Measurements from ENCODE around the gene SORD.
"Not testable (repeated sequence)": the region's sequence is repeated elsewhere in the genome, so short reads cannot be mapped to it uniquely, and the experiment has no call there.

The SORD gene

GRCh38 chr15:45048794-45049631 lies 26.0 kb downstream of the SORD start:
- no peak for DNase-seq (ENCODE audit: low read depth, low spot score)

GRCh38 chr15:45050587-45050986 lies 27.6 kb downstream of the SORD start:
- TF ChIP-seq SUZ12 (IDR thresholded peaks at IDR 0.05; ENCODE audit: extremely low read depth, insufficient read depth, insufficient read length) (no peak), ZNF274 (IDR thresholded peaks at IDR 0.05; ENCODE audit: low read depth, low read length) (no peak)
- no peak overlapping the region for H3K9ac ChIP-seq (ENCODE audit: insufficient read length, low read depth)
- H3K4me1 ChIP-seq (ENCODE audit: insufficient read depth, insufficient read length): no peaks in the 10 kb centered on the region
- no peak overlapping the region for H3K4me3 ChIP-seq (ENCODE audit: insufficient read length, low read depth)
- H3K27me3 ChIP-seq (ENCODE audit: insufficient read depth, insufficient read length): no peaks in the 10 kb centered on the region
- peaks cover 16% of the 10 kb centered on the region for H3K36me3 ChIP-seq (ENCODE audit: insufficient read depth, insufficient read length, low read length)
- peaks cover 20% of the 10 kb centered on the region for H3K9me3 ChIP-seq (ENCODE audit: insufficient read depth, low read length)
- no peak for DNase-seq (ENCODE audit: low read depth, low spot score)

More at GRCh38 chr15:45048794-45049631, 26.0 kb downstream of the SORD start:
- Histone ChIP-seq H3K9ac (ENCODE audit: insufficient read length, low read depth) (no peak overlapping the region), H3K27me3 (ENCODE audit: insufficient read depth, insufficient read length) (no peaks in the 10 kb centered on the region), H3K36me3 (ENCODE audit: insufficient read depth, insufficient read length, low read length) (peaks cover 16% of the 10 kb centered on the region), H3K4me1 (ENCODE audit: insufficient read depth, insufficient read length) (no peaks in the 10 kb centered on the region), H3K9me3 (ENCODE audit: insufficient read depth, low read length) (peaks cover 20% of the 10 kb centered on the region), H3K4me3 (ENCODE audit: insufficient read length, low read depth) (no peak overlapping the region)
- no peak for TF ChIP-seq ZNF274 (IDR thresholded peaks at IDR 0.05; ENCODE audit: low read depth, low read length)
- TF ChIP-seq SUZ12 (IDR thresholded peaks at IDR 0.05; ENCODE audit: extremely low read depth, insufficient read depth, insufficient read length): no peak
- TF ChIP-seq YY1 (IDR thresholded peaks at IDR 0.05; ENCODE audit: insufficient read depth, insufficient read length): no peak

GRCh38 chr15:45052676-45053075 lies 29.7 kb downstream of the SORD start:
- H3K27me3 ChIP-seq (ENCODE audit: insufficient read depth, insufficient read length); DNase-seq (ENCODE audit: low read depth, low spot score); H3K9ac ChIP-seq (ENCODE audit: insufficient read length, low read depth); H3K4me1 ChIP-seq (ENCODE audit: insufficient read depth, insufficient read length); H3K4me3 ChIP-seq (ENCODE audit: insufficient read length, low read depth): not testable (repeated sequence)
- Histone ChIP-seq H3K9me3 (ENCODE audit: insufficient read depth, low read length) (peaks cover 21% of the 10 kb centered on the region), H3K36me3 (ENCODE audit: insufficient read depth, insufficient read length, low read length) (peaks cover 16% of the 10 kb centered on the region)

GRCh38 chr15:45058690-45059675 lies 36.0 kb downstream of the SORD start:
- not testable (repeated sequence) for DNase-seq (ENCODE audit: low read depth, low spot score); H3K9me3 ChIP-seq (ENCODE audit: insufficient read depth, low read length); H3K36me3 ChIP-seq (ENCODE audit: insufficient read depth, insufficient read length, low read length); H3K27me3 ChIP-seq (ENCODE audit: insufficient read depth, insufficient read length); H3K4me3 ChIP-seq (ENCODE audit: insufficient read length, low read depth); H3K9ac ChIP-seq (ENCODE audit: insufficient read length, low read depth); H3K4me1 ChIP-seq (ENCODE audit: insufficient read depth, insufficient read length)

GRCh38 chr15:45062301-45062700 lies 39.3 kb downstream of the SORD start:
- H3K36me3 ChIP-seq (ENCODE audit: insufficient read depth, insufficient read length, low read length): peaks cover 10% of the 10 kb centered on the region
- not testable (repeated sequence) for DNase-seq (ENCODE audit: low read depth, low spot score); H3K9ac ChIP-seq (ENCODE audit: insufficient read length, low read depth); H3K4me3 ChIP-seq (ENCODE audit: insufficient read length, low read depth); H3K27me3 ChIP-seq (ENCODE audit: insufficient read depth, insufficient read length); H3K9me3 ChIP-seq (ENCODE audit: insufficient read depth, low read length); H3K4me1 ChIP-seq (ENCODE audit: insufficient read depth, insufficient read length)

- Histone ChIP-seq H3K27me3 (ENCODE audit: insufficient read depth, insufficient read length) (no peaks in the 10 kb centered on the region), H3K36me3 (ENCODE audit: insufficient read depth, insufficient read length, low read length) (peaks cover 10% of the 10 kb centered on the region), H3K9me3 (ENCODE audit: insufficient read depth, low read length) (no peaks in the 10 kb centered on the region), H3K4me3 (ENCODE audit: insufficient read length, low read depth) (no peak overlapping the region), H3K9ac (ENCODE audit: insufficient read length, low read depth) (no peak overlapping the region), H3K4me1 (ENCODE audit: insufficient read depth, insufficient read length) (no peaks in the 10 kb centered on the region)
- TF ChIP-seq YY1 (IDR thresholded peaks at IDR 0.05; ENCODE audit: insufficient read depth, insufficient read length) (no peak), SUZ12 (IDR thresholded peaks at IDR 0.05; ENCODE audit: extremely low read depth, insufficient read depth, insufficient read length) (no peak), ZNF274 (IDR thresholded peaks at IDR 0.05; ENCODE audit: low read depth, low read length) (no peak)
- DNase-seq (ENCODE audit: low read depth, low spot score): no peak
These were observed 41.4 kb downstream of the SORD start for GRCh38 chr15:45064386-45064785.

- H3K36me3 ChIP-seq (ENCODE audit: insufficient read depth, insufficient read length, low read length); H3K9ac ChIP-seq (ENCODE audit: insufficient read length, low read depth); H3K4me3 ChIP-seq (ENCODE audit: insufficient read length, low read depth); H3K27me3 ChIP-seq (ENCODE audit: insufficient read depth, insufficient read length); DNase-seq (ENCODE audit: low read depth, low spot score); H3K9me3 ChIP-seq (ENCODE audit: insufficient read depth, low read length); H3K4me1 ChIP-seq (ENCODE audit: insufficient read depth, insufficient read length): not testable (repeated sequence)
These were observed 47.0 kb downstream of the SORD start for GRCh38 chr15:45069942-45070360.

- H3K4me1 ChIP-seq (ENCODE audit: insufficient read depth, insufficient read length); H3K9ac ChIP-seq (ENCODE audit: insufficient read length, low read depth); H3K27me3 ChIP-seq (ENCODE audit: insufficient read depth, insufficient read length); H3K36me3 ChIP-seq (ENCODE audit: insufficient read depth, insufficient read length, low read length); H3K4me3 ChIP-seq (ENCODE audit: insufficient read length, low read depth); H3K9me3 ChIP-seq (ENCODE audit: insufficient read depth, low read length); DNase-seq (ENCODE audit: low read depth, low spot score): not testable (repeated sequence)
These were observed 50.6 kb downstream of the SORD start for GRCh38 chr15:45073602-45074001.

- not testable (repeated sequence) for H3K36me3 ChIP-seq (ENCODE audit: insufficient read depth, insufficient read length, low read length); DNase-seq (ENCODE audit: low read depth, low spot score); H3K4me1 ChIP-seq (ENCODE audit: insufficient read depth, insufficient read length); H3K4me3 ChIP-seq (ENCODE audit: insufficient read length, low read depth); H3K9ac ChIP-seq (ENCODE audit: insufficient read length, low read depth); H3K9me3 ChIP-seq (ENCODE audit: insufficient read depth, low read length); H3K27me3 ChIP-seq (ENCODE audit: insufficient read depth, insufficient read length)
These were observed 52.7 kb downstream of the SORD start for GRCh38 chr15:45075440-45076320.

GRCh38 chr15:45077391-45077790 lies 54.4 kb downstream of the SORD start:
- not testable (repeated sequence) for H3K4me3 ChIP-seq (ENCODE audit: insufficient read length, low read depth); DNase-seq (ENCODE audit: low read depth, low spot score); H3K27me3 ChIP-seq (ENCODE audit: insufficient read depth, insufficient read length); H3K4me1 ChIP-seq (ENCODE audit: insufficient read depth, insufficient read length); H3K36me3 ChIP-seq (ENCODE audit: insufficient read depth, insufficient read length, low read length); H3K9ac ChIP-seq (ENCODE audit: insufficient read length, low read depth); H3K9me3 ChIP-seq (ENCODE audit: insufficient read depth, low read length)

Data from NT2/D1 (cell line).